OCI-LY1 (cell line): ENCODE data around the gene SLC22A25.
"Not testable (repeated sequence)": the region's sequence is repeated elsewhere in the genome, so short reads cannot be mapped to it uniquely, and the experiment has no call there.

ENCODE experiments used
- H2AFZ ChIP-seq: fragments of 200-600 bp; sonication (generic), shearing (Covaris generic); 2 replicates; pipeline ENCODE4 v1.6.0; 2014; ENCODE audit warnings: antibody characterized with exemption, mild to moderate bottlenecking, low read length
- H3F3A ChIP-seq: fragments of 200-600 bp; sonication (generic), shearing (Covaris generic); 2 replicates; pipeline ENCODE4 v1.6.0; 2014; ENCODE audit warnings: mild to moderate bottlenecking, antibody characterized with exemption, low read length, moderate library complexity; ENCODE audit not compliant: insufficient read depth
- H3K27ac ChIP-seq: fragments of 200-600 bp; sonication (generic); 2 replicates; pipeline ENCODE4 v1.5.1; 2014; ENCODE audit warnings: low read length, mixed run types, mild to moderate bottlenecking, low read depth; ENCODE audit not compliant: poor library complexity, severe bottlenecking
- H3K27me3 ChIP-seq: fragments of 200-600 bp; sonication (generic); 2 replicates; pipeline ENCODE4 v1.6.0; 2014; ENCODE audit warnings: antibody characterized with exemption, mild to moderate bottlenecking, low read length, moderate library complexity; ENCODE audit not compliant: insufficient read depth
- H3K36me3 ChIP-seq: fragments of 200-600 bp; sonication (generic); 2 replicates; pipeline ENCODE4 v1.6.1; 2014; ENCODE audit warnings: mild to moderate bottlenecking, antibody characterized with exemption, low read length, moderate library complexity, mixed read lengths; ENCODE audit not compliant: insufficient read depth
- H3K4me1 ChIP-seq: fragments of 200-600 bp; sonication (generic); 2 replicates; pipeline ENCODE4 v1.5.1; 2014; ENCODE audit warnings: mild to moderate bottlenecking, low read length, moderate library complexity; ENCODE audit not compliant: insufficient read depth, severe bottlenecking
- H3K4me2 ChIP-seq: fragments of 200-600 bp; sonication (generic), shearing (Covaris generic); 2 replicates; pipeline ENCODE4 v1.6.1; 2014; ENCODE audit warnings: low read length
- H3K4me3 ChIP-seq: fragments of 200-600 bp; sonication (generic); 2 replicates; pipeline ENCODE4 v1.5.1; 2014; ENCODE audit warnings: low read length, low read depth, mild to moderate bottlenecking, mixed read lengths; ENCODE audit not compliant: poor library complexity, severe bottlenecking
- H3K79me2 ChIP-seq: fragments of 200-600 bp; shearing (Covaris generic); 2 replicates; pipeline ENCODE4 v1.6.1; 2016; ENCODE audit warnings: mixed run types, low read length, mixed read lengths; ENCODE audit not compliant: insufficient read depth
- H3K9ac ChIP-seq: fragments of 200-600 bp; sonication (generic), shearing (Covaris generic); 2 replicates; pipeline ENCODE4 v1.6.1; 2014; ENCODE audit warnings: mild to moderate bottlenecking, low read length, mixed read lengths
- H3K9me2 ChIP-seq: fragments of 200-600 bp; sonication (generic), shearing (Covaris generic); 2 replicates; pipeline ENCODE4 v1.6.1; 2014; ENCODE audit warnings: low read depth, mild to moderate bottlenecking, low read length, mixed read lengths
- H3K9me3 ChIP-seq: fragments of 200-600 bp; shearing (Covaris generic); 2 replicates; pipeline ENCODE4 v1.6.1; 2014; ENCODE audit warnings: low read length, mixed read lengths
- H4K20me1 ChIP-seq: fragments of 200-600 bp; sonication (generic), shearing (Covaris generic); 2 replicates; pipeline ENCODE4 v1.6.0; 2016; ENCODE audit warnings: mild to moderate bottlenecking, low read length; ENCODE audit not compliant: insufficient read depth
- EZH2 ChIP-seq: fragments of 200-600 bp; sonication (generic), shearing (Covaris generic); IDR thresholded peaks from 2 replicates; pipeline ENCODE4 v1.8.0; 2017; ENCODE audit warnings: borderline replicate concordance, mixed run types, mild to moderate bottlenecking, antibody characterized with exemption, low read length, moderate library complexity, mixed read lengths
- TF ChIP-seq, protein P1 (sequence below): fragments of 200-600 bp; sonication (generic), shearing (Covaris generic); IDR thresholded peaks from 2 replicates; pipeline ENCODE4 v1.5.1; 2017; ENCODE audit warnings: mild to moderate bottlenecking, antibody characterized with exemption, low read length, moderate library complexity, mixed read lengths

The SLC22A25 gene

GRCh38 chr11:63251312-63251711 lies 7.9 kb upstream of the SLC22A25 start:
- no peak overlapping the region for H2AFZ ChIP-seq
- no peaks in the 10 kb centered on the region for H3K9me3 ChIP-seq
- H3K9ac ChIP-seq = no peak overlapping the region
- no peak overlapping the region for H3K4me3 ChIP-seq
- no peaks in the 10 kb centered on the region for H3K79me2 ChIP-seq
- H3K4me2 ChIP-seq = no peak overlapping the region
- H3K4me1 ChIP-seq = no peaks in the 10 kb centered on the region
- no peaks in the 10 kb centered on the region for H3K27me3 ChIP-seq
- H3K9me2 ChIP-seq = no peaks in the 10 kb centered on the region
- no peaks in the 10 kb centered on the region for H3K36me3 ChIP-seq
- no peaks in the 10 kb centered on the region for H3F3A ChIP-seq
- no peak for TF ChIP-seq EZH2
- TF ChIP-seq, protein P1, sequence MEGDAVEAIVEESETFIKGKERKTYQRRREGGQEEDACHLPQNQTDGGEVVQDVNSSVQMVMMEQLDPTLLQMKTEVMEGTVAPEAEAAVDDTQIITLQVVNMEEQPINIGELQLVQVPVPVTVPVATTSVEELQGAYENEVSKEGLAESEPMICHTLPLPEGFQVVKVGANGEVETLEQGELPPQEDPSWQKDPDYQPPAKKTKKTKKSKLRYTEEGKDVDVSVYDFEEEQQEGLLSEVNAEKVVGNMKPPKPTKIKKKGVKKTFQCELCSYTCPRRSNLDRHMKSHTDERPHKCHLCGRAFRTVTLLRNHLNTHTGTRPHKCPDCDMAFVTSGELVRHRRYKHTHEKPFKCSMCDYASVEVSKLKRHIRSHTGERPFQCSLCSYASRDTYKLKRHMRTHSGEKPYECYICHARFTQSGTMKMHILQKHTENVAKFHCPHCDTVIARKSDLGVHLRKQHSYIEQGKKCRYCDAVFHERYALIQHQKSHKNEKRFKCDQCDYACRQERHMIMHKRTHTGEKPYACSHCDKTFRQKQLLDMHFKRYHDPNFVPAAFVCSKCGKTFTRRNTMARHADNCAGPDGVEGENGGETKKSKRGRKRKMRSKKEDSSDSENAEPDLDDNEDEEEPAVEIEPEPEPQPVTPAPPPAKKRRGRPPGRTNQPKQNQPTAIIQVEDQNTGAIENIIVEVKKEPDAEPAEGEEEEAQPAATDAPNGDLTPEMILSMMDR = no peak
- no peak overlapping the region for H3K27ac ChIP-seq
- H4K20me1 ChIP-seq = no peaks in the 10 kb centered on the region

- Histone ChIP-seq H3K9ac (no peak overlapping the region), H3K27ac (no peak overlapping the region)
These were observed 7.0 kb upstream of the SLC22A25 start for GRCh38 chr11:63250162-63251050.

DNA sequence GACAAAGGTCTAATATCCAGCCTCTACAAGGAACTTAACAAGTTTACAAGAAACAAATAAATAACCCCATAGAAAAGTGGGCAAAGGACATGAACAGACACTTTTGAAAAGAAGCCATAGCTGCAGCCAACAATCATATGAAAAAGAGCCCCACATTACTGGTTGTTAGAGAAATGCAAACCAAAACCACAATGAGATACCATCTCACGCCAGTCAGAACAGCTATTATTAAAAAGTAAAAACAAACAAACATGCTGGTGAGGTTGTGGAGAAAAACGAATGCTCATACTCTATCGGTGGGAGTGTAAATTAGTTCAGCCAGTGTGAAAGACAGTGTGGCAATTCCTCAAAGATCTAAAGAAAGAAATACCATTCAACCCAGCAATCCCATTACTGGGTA lies 5.6 kb upstream of the SLC22A25 start:
- H3K4me2 ChIP-seq = no peak overlapping the region
- no peaks in the 10 kb centered on the region for H3K9me2 ChIP-seq
- no peaks in the 10 kb centered on the region for H3K9me3 ChIP-seq
- no peaks in the 10 kb centered on the region for H3K27me3 ChIP-seq
- H3K4me1 ChIP-seq = no peaks in the 10 kb centered on the region
- no peaks in the 10 kb centered on the region for H3K79me2 ChIP-seq
- no peaks in the 10 kb centered on the region for H3F3A ChIP-seq
- no peak overlapping the region for H3K9ac ChIP-seq
- H4K20me1 ChIP-seq = no peaks in the 10 kb centered on the region
- H3K36me3 ChIP-seq = no peaks in the 10 kb centered on the region
- no peak for TF ChIP-seq EZH2
- TF ChIP-seq, protein P1 = no peak
- H3K27ac ChIP-seq = no peak overlapping the region
- H3K4me3 ChIP-seq = no peak overlapping the region
- no peak overlapping the region for H2AFZ ChIP-seq

More at GRCh38 chr11:63250162-63251050, 7.0 kb upstream of the SLC22A25 start:
- Histone ChIP-seq H3K36me3 (no peaks in the 10 kb centered on the region), H3F3A (no peaks in the 10 kb centered on the region), H3K27me3 (no peaks in the 10 kb centered on the region), H3K4me2 (no peak overlapping the region), H3K4me1 (no peaks in the 10 kb centered on the region), H4K20me1 (no peaks in the 10 kb centered on the region), H3K9me2 (no peaks in the 10 kb centered on the region), H3K79me2 (no peaks in the 10 kb centered on the region), H2AFZ (no peak overlapping the region), H3K9me3 (no peaks in the 10 kb centered on the region), H3K4me3 (no peak overlapping the region)
- TF ChIP-seq, protein P1 = no peak
- TF ChIP-seq EZH2 = no peak

DNA sequence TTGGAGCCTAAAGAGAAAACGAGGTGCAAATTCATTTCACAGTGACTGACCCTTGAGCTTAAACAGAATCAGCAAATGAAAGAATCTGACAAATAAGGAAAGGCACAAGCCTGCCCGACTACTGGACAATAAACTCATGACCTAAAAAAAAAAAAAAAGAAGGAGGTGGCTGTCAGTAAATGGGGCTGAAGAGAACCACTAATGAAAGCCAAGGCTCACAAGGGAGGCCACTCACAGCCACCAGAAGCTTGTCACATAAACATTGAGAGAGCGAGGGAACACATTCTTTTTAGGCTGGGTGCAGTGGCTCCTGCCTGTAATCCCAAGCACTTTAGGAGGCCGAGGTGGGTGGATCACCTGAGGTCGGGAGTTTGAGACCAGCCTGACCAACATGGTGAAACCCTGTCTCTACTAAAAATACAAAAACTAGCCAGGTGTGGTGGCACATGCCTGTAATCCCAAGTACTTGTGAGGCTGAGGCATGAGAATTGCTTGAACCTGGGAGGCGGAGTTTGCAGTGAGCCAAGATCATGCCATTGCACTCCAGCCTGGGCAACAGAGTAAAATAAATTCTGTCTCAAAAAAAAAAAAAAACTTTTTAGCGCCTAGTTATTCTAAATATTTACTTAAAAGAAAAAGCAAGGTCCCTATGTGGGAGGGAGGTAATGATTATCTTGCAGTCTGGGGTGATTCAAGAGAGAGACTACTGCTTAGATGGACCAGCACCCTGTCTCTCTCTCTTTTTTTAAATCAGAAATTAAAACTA lies 4.0 kb upstream of the SLC22A25 start:
- H3K9me2 ChIP-seq, H3K9me3 ChIP-seq, H3K4me3 ChIP-seq, H3K36me3 ChIP-seq, H3K79me2 ChIP-seq, H4K20me1 ChIP-seq, H3K4me2 ChIP-seq, H3K27me3 ChIP-seq, H3K27ac ChIP-seq, H3K4me1 ChIP-seq, H3F3A ChIP-seq, H3K9ac ChIP-seq, H2AFZ ChIP-seq: not testable (repeated sequence)
